Peyer's patch (tissue), 4 donors: Measurements from ENCODE around the gene NDUFS2. TPM values are rescaled to one million over a fixed set of nuclear protein-coding genes. Genes with fewer than 3 reads are reported as not detected.

Experiments used
- DNase-seq, 3 donors: peaks; one replicate each; pipeline ENCODE4 v3.0.0-alpha.2; 2017 to 2019
- H3K27ac ChIP-seq, 4 donors: fragments of 200-600 bp; sonication (generic); one replicate each; pipeline ENCODE4 v1.5.1; 2016 to 2019
- H3K27me3 ChIP-seq, 2 donors: fragments of 200-600 bp; sonication (generic); one replicate each; pipeline ENCODE4 v1.5.1; 2019
- H3K36me3 ChIP-seq, 3 donors: fragments of 200-600 bp; sonication (generic); one replicate each; pipeline ENCODE4 v1.5.1; 2016 to 2019
- H3K4me1 ChIP-seq, 4 donors: fragments of 200-600 bp; sonication (generic); one replicate each; pipeline ENCODE4 v1.5.1; 2016 to 2019
- H3K4me3 ChIP-seq, 4 donors: fragments of 200-600 bp; sonication (generic); 1 replicate in 3 of 4; 2 replicates in 1 of 4; pipeline ENCODE4 v1.5.1; 2016 to 2019; ENCODE audit warnings: mild to moderate bottlenecking in 1 of 4
- H3K9me3 ChIP-seq, 4 donors: fragments of 200-600 bp; sonication (generic); one replicate each; pipeline ENCODE4 v1.5.1; 2016 to 2019; ENCODE audit warnings: mild to moderate bottlenecking in 1 of 4
- POLR2A ChIP-seq, 2 donors: fragments of 450-650 bp; IDR thresholded peaks; one replicate each; pipeline ENCODE4 v1.5.1; 2017; ENCODE audit warnings: antibody characterized with exemption in 2 of 2, mild to moderate bottlenecking in 2 of 2, moderate library complexity in 2 of 2
- total RNA-seq, 4 donors: library from RNA; depleted of rRNA; stranded (reverse); fragments of >200 nt; gene quantifications; one replicate each; pipeline ENCODE4 v1.1.0, GENCODE V29; 2016
- TF ChIP-seq, protein P1 (sequence below), 6 experiments: fragments of 450-650 bp in 4 of 6; fragments of 200-600 bp in 2 of 6; sonication (generic) in 1 of 6; IDR thresholded peaks; one replicate each; pipeline ENCODE4 v1.5.1; 2017 to 2019; ENCODE audit warnings: antibody characterized with exemption in 6 of 6, mild to moderate bottlenecking in 3 of 6, moderate library complexity in 1 of 6

The NDUFS2 gene
- total RNA-seq, 4 donors from 2014 or later: 157 to 192 (median 176) TPM

DNA sequence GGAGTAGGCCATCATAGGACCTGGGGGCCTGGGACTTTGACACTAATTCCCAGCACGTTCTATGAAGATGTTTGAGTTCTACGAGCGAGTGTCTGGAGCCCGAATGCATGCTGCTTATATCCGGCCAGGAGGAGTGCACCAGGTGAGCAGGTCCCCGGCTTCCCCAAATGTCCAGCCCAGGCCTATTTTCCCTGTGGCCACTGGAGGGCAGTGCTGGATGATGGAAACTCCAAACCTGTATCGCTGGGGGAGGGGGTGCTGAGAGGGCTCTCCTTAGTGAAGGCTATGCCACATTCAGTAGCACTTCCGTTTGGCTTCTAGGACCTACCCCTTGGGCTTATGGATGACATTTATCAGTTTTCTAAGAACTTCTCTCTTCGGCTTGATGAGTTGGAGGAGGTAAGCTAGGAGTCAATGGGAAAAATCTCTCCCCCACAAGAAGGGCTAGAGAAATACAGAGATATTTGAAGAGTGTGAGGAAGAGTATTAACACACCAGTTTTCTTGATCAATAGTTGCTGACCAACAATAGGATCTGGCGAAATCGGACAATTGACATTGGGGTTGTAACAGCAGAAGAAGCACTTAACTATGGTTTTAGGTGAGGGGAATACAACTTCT, 7.7 kb downstream of the NDUFS2 start:
- peaks cover 0 to 94% (median 0%) of the 10 kb centered on the region in 3 donors for H3K36me3 ChIP-seq
- H3K27ac ChIP-seq: no peak overlapping the region
- H3K4me3 ChIP-seq: no peak overlapping the region
- H3K9me3 ChIP-seq: no peaks in the 10 kb centered on the region
- no peaks in the 10 kb centered on the region for H3K27me3 ChIP-seq
- peak; percentile 63 to 85 (median 76) for DNase-seq
- peaks cover 0 to 25% (median 0%) of the 10 kb centered on the region in 4 donors for H3K4me1 ChIP-seq
- no peak for TF ChIP-seq POLR2A (IDR thresholded peaks at IDR 0.05)
- TF ChIP-seq, protein P1, sequence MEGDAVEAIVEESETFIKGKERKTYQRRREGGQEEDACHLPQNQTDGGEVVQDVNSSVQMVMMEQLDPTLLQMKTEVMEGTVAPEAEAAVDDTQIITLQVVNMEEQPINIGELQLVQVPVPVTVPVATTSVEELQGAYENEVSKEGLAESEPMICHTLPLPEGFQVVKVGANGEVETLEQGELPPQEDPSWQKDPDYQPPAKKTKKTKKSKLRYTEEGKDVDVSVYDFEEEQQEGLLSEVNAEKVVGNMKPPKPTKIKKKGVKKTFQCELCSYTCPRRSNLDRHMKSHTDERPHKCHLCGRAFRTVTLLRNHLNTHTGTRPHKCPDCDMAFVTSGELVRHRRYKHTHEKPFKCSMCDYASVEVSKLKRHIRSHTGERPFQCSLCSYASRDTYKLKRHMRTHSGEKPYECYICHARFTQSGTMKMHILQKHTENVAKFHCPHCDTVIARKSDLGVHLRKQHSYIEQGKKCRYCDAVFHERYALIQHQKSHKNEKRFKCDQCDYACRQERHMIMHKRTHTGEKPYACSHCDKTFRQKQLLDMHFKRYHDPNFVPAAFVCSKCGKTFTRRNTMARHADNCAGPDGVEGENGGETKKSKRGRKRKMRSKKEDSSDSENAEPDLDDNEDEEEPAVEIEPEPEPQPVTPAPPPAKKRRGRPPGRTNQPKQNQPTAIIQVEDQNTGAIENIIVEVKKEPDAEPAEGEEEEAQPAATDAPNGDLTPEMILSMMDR (IDR thresholded peaks at IDR 0.05): peak; percentile 74 to 91 (median 85)

DNA sequence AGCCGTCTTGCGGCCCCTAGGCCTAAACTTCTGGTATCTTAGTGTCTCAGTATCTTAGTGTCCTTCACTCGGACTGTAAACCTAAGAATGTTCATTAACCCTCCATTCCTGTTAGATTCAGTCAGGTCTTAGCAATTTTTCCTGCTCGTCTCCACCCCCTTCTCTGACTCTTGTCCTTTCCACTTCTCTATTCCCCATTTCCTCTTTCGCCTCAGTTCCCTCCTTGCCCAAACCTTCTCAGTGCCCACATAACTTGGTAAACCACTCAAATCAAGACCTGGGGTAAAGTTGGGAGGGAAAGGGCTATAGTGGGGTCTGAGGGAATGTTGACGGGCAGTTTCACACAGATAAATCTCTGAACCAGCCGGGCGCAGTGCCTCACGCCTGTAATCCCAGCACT, 12.2 kb downstream of the NDUFS2 start:
- Histone ChIP-seq H3K27me3 (no peaks in the 10 kb centered on the region), H3K4me1 (peaks cover 0 to 15% (median 3%) of the 10 kb centered on the region in 4 donors), H3K36me3 (peaks cover 0 to 52% (median 0%) of the 10 kb centered on the region in 3 donors), H3K27ac (peak overlapping the region in 1 of 4 donors; percentile 9), H3K4me3 (no peak overlapping the region), H3K9me3 (no peaks in the 10 kb centered on the region)
- DNase-seq: no peak
- TF ChIP-seq POLR2A (IDR thresholded peaks at IDR 0.05): no peak
- TF ChIP-seq, protein P1 (IDR thresholded peaks at IDR 0.05): no peak

DNA sequence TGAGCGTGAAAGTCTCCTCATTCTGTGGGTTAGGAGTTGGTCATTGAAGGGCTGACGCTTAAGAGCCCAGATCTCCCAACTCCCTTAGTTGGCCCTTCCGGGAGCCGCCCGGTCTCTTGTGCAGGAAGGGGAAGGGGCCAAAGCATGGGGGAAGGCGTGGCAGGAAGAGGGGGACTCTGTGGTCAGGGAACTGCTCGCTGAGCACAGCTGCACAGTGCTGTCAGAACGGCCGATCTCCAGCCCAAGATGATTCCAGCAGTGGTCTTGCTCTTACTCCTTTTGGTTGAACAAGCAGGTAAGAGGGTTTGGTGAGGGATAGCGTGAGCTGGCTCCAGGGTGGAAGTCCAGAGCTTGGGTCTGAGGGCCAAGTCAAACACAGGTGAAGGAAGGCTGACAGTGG, 12.9 kb downstream of the NDUFS2 start, which contains the start of gene FCER1G:
Gene FCER1G, plus strand, starts transcription at position 220 of the 400 bp plus-strand sequence. Its CDS starts 27 bp downstream, at position 247.
- Histone ChIP-seq H3K27ac (peak within 1 kb of the TSS; percentile 19 to 62 (median 48)), H3K27me3 (no peaks in the 10 kb centered on the region), H3K4me1 (peaks cover 0 to 15% (median 3%) of the 10 kb centered on the region in 4 donors), H3K4me3 (peak within 1 kb of the TSS in 2 of 4 donors; percentile 27 to 34), H3K36me3 (peaks cover 0 to 47% (median 0%) of the 10 kb centered on the region in 3 donors), H3K9me3 (no peaks in the 10 kb centered on the region)
- TF ChIP-seq, protein P1 (IDR thresholded peaks at IDR 0.05): no peak
- TF ChIP-seq POLR2A (IDR thresholded peaks at IDR 0.05): peak in 1 of 2 donors; percentile 29
- peak in 1 of 3 donors; percentile 66 for DNase-seq

DNA sequence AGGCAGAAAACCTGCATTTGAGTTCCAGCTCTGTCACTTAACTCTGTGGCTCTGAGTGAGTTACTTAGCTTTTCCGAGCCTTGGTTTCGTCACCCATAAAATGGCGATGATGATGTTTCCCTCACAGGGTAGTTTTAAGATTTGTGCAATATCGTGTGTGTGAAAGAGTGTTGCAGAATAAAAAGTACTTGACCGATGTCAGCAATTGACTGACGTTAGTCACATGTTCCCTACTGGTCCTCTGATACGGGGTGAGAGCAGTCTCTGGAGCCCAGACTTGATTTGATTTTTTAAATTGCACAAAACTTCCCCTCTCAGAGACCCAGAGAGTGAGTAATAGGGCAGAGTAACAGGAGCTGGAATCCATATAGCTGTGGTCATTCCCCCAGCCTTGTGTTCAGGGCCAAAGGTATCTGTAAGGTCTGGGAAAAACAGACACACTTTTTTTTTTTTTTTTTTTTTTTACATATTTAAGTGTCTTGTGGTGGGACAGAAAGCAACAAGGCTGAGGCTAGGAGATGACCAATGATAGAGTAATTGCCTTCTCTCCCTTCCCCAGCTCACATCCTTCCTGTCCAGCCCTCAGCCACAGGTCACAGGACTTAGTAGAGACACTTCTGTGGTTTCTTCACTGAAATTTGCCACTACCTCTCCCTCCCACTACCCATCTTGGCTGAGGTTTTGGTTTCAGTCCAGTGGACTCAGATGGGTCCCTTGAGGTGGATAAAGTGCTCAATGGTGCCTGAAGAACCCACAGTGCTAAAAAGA, 15.0 kb downstream of the NDUFS2 start:
- peak overlapping the region; percentile 42 to 76 (median 50) for H3K27ac ChIP-seq
- peak in 1 of 2 donors; percentile 21 for TF ChIP-seq POLR2A (IDR thresholded peaks at IDR 0.05)
- TF ChIP-seq, protein P1 (IDR thresholded peaks at IDR 0.05): no peak
- peak overlapping the region in 2 of 4 donors; percentile 19 to 26 for H3K4me3 ChIP-seq
- H3K36me3 ChIP-seq: peaks cover 0 to 26% (median 0%) of the 10 kb centered on the region in 3 donors
- DNase-seq: peak in 1 of 3 donors; percentile 55
- no peaks in the 10 kb centered on the region for H3K27me3 ChIP-seq
- H3K4me1 ChIP-seq: peaks cover 0 to 15% (median 3%) of the 10 kb centered on the region in 4 donors
- no peaks in the 10 kb centered on the region for H3K9me3 ChIP-seq

DNA sequence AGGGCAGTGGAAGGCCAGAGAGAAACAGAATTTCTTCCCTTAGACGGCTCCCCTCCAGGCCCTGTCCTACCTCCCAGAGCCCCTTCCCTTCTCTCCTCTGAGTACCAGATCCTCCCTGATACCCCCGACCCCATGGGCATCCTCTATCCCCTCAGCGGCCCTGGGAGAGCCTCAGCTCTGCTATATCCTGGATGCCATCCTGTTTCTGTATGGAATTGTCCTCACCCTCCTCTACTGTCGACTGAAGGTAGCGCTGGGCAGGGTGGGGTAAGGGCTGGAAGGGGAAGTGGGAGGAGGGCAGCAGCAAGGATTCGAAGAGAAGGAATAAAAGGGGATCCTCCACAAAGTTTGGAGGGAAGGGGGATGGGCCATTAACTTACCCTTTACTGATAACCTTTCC, 15.7 kb downstream of the NDUFS2 start:
- no peak for DNase-seq
- Histone ChIP-seq H3K4me3 (peak overlapping the region in 1 of 4 donors; percentile 19), H3K27me3 (no peaks in the 10 kb centered on the region), H3K4me1 (peaks cover 0 to 15% (median 3%) of the 10 kb centered on the region in 4 donors), H3K36me3 (peaks cover 0 to 19% (median 0%) of the 10 kb centered on the region in 3 donors), H3K9me3 (no peaks in the 10 kb centered on the region), H3K27ac (peak overlapping the region in 3 of 4 donors; percentile 42 to 71 (median 58))
- TF ChIP-seq POLR2A (IDR thresholded peaks at IDR 0.05): no peak
- TF ChIP-seq, protein P1 (IDR thresholded peaks at IDR 0.05): no peak
